Cerebellar cortex (tissue), 1 donor: ENCODE measurements around the gene CCDC73.
A peak's percentile ranks its signal among the peaks of the same experiment; 100 is the strongest.
"Not testable (repeated sequence)": the region's sequence is repeated elsewhere in the genome, so short reads cannot be mapped to it uniquely, and the experiment has no call there.

ENCODE experiments used
- DNase-seq: peaks from one replicate; pipeline ENCODE4 v3.0.0-alpha.2; 2015; ENCODE audit warnings: low spot score

CCDC73 gene

DNA sequence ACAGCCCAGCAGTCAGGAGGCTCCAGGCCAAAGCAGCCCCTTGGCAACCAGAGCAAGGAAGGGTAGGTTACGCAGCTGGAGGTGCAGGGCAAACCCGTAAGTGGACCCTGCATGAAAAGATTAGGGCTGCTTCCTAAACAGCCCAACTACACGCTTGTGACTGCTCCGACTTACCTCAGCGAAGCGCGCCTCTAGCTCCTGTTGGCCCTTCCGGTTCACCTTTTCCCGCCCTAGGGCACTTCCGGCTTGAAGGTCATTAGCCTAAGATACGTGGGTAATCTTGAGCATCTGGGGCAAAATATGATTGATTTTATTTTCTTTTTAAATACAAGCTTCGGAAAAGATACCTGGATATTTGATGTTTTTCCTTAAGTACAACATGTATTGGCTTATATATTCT lies at the start of gene CCDC73:
TSS of gene CCDC73 (minus strand) at position 224 of the 400 bp plus-strand sequence. CDS start 34,419 bp downstream, outside the sequence.
- no peak for DNase-seq

DNA sequence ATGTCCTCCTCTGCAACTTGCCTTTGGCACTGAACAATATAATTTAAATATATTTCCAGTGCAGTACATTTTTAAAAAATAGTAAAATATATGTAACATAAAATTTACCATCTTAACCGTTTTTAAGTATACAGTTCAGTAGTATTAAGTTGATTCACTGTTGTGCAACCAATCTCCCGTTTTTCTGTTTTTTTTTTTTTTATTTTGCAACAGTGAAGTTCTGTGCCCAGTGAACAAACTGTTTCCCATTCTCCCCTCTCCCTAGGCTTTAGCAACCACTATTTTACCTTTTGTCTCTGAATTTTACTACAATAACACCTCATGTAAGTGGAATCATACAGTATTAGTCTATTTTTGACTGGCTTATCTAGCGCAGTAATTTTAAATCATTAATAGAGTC lies 49.1 kb upstream of the CCDC73 start:
- no peak for DNase-seq

DNA sequence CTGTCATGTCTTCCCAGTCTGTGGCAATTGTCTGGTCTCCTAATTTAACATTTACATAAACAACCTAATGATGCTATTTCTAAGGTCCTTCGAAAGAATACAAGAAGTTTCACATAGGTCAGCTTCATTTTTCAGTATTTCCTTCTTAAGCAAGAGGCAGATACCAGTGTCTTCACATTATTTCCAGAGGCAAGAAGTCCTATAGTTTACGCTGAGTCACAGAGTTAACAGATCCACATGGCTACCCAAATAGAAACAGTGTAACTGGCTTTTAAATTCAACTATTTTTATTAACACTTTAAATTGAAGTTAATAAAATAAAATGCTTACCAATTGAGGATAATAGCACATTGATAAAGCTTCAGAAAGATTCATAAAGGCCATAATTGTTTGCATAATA lies 46.1 kb upstream of the CCDC73 start:
- DNase-seq: no peak

DNA sequence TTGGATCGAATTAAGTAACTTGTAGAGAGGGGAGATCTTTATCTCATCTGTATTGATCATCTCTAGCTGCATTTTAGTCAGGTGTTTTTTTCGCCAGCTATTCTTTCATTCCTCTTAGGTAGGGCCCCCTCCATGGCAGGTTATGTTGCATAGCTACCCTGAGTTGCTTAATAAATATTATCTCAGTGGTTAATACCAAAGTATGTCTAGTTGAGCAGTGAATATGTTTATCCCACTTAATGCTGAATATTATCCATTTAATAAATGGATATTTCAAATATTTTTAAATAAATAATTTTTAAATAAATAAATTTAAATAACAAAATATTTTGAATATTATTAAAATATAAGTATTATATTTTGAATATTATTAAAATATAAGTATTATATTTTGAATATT lies 44.8 kb upstream of the CCDC73 start:
- DNase-seq: no peak

DNA sequence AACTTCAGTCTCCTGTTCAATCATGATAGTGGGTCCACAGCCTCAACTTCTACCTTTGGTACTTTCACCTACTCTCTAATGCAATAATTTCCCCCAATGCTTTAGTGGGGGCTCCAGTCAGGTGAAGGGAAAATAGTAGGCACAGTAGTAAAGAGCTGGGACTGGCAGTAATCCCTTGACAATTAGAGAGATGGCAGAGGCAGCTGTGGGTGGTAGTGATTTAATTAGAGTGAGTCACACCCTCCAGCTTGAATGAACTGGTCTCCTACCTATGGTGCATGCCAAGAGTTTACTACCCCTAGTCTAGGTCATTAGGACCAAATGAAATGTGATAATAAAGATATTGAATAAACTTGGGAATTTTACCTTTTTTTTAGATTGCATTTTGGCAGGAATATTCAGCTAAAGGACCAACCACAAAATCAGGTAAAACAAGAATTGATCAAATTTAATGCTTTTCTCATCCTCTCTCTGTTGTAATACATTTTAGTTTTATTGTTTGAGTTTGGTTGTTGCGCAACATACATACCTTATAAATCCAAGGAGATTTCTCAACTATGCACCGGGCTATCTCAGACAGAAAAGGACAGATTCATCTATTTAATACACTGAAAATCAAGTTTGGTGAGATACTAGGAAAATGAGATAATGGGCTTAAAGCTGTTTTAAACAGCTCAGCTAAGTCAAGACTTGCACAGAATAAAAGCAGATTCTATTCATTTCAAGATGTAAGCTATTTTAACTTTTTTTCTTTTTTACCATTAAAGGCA lies 44.2 kb upstream of the CCDC73 start:
- DNase-seq: no peak

DNA sequence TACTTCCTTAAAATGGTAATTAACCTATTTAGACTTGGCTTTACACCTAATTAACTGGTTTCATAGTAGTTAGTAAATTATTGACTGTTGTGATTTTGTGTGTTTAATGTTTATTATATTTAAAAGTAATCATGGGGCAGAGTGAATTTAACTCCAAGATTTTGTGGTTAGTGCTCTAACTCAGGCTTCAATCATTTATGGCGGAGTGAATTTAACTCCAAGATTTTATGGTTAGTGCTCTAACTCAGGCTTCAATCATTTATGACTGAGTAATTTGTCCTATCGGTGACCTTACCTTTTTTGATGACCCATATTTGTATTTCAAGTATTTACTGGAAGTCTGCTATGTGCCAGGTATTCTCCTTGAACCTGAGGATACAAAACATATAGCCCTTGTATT lies 42.5 kb upstream of the CCDC73 start:
- DNase-seq: no peak

DNA sequence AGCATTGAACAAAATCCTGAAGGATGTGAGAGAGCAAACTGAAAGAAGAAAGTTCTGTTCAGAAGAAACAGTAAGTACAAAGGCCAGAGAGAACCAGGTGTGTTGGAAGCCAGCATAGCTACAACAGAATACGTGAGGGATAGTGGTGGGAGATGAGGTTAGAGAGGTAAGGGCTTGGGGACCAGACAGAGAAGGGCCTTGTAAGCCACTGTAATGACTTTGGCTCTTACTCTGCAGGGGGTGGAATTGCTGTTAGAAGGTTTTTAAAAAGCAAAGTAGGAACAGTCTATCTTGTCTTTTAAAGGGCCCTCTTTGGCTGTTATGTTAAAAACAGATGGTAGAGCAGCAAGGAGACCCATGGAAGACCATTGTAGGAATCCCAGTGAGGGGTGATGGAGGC lies 39.5 kb upstream of the CCDC73 start:
- no peak for DNase-seq

DNA sequence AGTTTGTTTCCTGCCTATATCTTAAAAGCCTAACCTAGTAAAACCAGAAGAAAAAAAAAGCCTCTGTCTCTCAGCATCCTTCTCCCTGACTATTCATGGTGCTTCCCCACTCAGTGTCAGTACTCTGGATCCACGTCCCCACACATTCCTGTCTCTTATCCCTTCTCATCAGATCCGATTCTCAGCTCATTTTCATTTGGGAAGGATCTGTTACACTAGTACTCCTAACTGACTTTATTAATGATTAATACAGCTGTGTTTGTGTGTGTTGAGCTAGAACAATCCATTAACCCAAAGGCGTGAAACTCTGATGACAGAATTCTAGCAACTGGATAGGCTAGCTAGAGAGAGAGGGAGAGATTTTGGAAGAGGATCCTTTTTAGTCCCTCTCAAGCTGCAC lies 36.8 kb upstream of the CCDC73 start:
- DNase-seq: no peak

DNA sequence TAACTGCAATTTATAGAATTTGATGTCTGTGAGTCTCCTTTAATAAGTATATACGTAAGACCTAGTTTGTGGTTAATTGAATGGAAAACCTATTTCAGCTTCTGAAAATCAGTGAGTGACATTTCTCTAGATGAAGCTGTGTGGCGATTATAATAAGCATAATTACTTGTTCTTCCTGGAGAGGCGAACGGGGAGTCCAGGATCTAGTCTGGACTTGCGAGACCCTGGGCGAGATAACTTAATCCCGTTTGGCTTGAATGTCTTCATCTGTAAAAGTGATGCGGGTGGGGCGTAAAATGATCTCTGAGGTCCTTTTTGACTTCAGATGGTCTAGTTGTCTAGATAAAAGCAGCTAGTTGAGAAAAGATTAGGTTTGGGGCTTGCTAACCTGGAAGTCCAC lies 36.3 kb upstream of the CCDC73 start:
- no peak for DNase-seq

DNA sequence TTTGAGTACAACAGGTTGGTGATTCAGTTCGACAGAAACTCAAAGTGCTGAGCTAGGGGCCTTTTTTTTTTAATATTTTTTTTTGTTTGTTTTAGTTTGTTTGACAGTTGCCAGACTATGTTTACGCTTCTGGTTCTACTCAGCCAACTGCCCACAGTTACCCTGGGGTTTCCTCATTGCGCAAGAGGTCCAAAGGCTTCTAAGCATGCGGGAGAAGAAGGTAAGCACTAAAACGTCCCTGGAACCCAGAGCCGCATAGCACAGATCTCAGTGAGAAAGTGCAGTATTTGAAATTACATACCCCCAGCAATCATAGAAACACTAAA lies 35.9 kb upstream of the CCDC73 start:
- DNase-seq: no peak

DNA sequence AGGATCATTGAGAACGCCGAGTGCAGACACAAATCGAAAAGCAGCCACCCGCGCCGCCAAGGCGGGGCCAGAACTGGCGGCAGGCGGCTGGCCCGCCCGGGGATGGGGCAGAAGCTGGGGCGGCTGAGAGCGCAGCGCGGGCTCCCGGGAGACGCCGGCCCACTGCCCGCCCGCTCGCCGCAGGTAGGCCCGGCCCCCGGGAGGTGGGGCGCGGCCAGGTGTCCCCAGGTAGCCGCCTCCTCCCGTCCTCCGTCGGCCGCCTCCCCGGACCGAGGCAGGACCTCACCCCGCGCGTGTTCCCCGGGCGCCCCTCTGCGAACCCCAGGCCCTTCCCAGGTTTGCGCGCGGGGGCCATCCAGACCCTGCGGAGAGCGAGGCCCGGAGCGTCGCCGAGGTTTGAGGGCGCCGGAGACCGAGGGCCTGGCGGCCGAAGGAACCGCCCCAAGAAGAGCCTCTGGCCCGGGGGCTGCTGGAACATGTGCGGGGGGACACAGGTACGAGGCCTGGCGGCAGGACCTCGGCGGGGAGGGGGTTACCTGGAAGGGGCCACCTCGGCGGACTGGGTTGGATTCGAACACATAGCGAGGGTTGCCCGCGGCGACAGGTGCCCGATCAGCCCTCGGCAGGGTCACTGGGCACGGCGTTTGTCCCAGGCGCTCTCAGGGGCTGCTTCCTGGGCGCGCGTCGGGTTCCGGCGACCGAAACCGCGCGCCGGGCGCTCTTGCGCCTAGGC lies 35.4 kb upstream of the CCDC73 start, which contains the start of gene PRRG4:
TSS of gene PRRG4 (plus strand) at position 248 of the 733 bp plus-strand sequence. CDS start 603 bp downstream, outside the sequence.
- no peak for DNase-seq

DNA sequence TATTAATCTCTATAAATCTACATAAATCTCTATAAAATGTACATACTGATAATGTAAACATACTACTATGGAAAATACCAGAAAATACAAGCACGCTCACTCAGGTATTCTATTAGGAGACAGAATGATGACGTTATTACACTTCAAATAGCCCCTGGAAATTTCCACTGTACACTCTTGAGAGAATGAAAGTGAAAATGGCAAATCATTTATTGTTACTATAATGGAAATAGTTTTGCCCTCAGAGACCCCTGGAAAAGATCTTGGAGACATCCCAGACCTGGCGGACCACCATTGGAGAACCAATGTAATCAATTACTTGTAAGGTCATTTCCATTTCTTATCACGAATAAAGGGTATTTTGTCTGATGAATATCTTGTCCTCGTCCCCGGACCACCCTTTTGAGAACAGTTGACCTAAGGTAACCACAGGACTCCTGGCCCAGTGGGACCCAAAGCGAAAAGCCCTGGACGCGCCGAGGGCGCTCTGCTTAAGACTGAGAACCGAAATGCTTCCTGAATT lies 34.8 kb upstream of the CCDC73 start:
- no peak for DNase-seq

DNA sequence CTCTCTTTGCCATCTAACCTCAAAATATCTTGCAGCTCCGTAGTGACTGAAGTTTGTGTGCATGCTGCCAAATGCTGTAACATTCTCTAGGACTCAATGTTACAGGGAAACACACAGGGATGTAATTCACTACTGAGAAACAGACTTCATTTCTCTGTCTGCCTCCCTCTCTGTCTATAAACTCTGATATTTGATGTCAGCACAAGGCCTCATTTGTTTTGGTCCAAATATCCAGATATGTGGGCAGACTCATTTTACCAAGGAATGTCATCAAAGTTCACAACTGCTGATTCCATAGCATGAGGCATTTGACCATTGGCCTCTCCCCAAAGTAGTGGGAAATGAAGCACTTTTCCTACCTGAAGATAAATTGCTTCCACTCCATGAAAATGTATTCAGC lies 32.8 kb upstream of the CCDC73 start:
- DNase-seq: no peak

DNA sequence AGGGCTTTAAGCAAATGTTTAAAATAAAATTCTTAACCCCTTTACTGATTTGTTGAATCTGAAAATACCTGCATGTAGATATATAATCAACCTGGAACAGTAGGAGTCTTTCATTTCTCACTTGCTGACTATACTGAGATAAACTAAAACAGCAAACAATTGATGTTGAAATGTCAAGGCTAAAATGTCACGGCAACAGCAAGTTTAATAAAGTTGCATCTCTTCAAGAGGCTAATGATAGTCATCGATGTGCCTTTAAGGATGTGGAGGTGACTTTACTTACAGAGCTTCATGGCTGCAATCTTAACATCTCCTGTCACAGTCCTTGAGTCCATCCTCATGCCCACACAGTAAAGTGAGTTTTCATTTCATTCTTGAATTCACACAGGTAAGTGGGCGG lies 31.7 kb upstream of the CCDC73 start:
- DNase-seq: no peak

DNA sequence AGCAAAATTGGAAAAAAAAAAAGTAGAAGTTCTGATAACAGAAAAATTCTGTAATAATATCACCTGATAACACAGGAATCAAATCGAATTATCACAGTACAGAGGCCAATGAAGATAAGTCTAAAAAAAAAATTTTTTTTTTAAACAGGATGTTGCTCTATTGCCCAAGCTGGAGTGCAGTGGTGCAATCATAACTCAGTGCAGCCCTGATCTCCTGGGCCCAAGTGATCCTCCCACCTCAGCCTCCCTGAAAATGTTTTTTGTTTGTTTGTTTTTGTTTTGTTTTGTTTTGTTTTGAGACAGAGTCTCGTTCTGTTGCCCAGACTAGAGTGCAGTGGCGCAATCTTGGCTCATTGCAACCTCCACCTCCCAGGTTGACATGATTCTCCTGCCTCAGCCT lies 29.2 kb upstream of the CCDC73 start:
- not testable (repeated sequence) for DNase-seq

DNA sequence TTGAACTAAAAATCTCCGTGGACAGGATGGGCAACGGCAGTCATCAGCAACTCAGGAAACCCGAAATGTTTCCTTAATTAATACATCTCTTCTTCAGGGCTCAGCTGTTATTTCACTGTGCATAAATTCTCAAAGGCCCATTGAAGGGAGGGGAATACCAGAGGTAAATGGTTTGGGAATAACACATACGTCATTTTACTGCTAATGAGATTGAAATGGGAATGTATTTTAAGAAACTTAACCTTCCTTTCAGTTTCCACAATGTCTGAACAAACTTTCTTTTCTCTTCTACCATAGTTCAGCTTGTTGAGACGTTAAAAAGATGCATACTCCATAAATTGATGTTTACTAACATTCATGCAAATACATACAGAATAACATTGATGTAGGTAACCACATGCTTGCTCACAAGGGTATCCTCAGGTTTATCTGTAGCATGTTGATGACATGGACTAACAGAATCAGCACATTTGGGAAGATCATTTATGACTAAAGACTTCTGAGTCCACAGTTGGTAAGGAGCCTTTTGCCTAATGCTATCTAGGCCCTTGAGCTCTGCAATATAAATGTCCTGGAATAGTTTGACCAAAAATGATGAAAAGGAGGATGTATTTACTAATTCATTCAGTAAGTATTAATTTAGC lies 27.6 kb upstream of the CCDC73 start:
- DNase-seq: no peak

DNA sequence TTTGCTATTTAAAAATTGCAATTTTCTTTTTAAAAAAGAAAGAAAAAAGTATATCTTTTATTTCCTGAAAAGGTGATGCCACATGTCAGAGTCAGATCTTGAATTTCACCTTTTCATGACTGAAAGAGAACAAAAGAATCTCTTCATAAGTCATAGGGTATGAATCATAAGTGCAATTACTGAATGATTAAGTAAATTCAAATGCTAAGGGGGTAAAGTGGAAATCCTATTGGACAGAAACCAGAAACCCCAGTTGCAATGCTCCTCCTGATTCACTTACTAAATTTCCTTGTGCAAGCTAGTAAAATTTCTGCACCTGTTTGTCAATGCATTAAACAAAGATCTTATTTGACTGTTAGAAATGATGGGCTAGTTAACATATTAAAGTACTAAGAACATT lies 27.1 kb upstream of the CCDC73 start:
- DNase-seq: no peak

DNA sequence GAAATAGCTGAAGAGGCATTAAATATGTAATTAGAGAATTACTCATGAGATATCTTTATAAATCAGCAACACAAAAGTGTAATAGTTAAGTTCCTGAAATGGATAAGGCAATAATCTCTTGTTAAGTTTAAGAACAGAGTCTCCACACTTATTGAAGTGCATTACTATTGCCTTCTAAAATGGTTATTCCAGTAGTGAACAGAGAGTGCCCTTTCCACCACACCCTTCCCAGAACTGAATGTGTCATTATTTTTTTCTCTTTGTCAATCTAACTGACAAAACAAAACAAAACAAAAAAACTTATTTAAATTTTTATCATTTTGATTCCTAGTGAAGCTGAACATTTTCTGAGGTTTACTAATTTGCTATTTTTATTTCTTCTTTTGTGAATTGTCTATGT lies 26.0 kb upstream of the CCDC73 start:
- DNase-seq: no peak

DNA sequence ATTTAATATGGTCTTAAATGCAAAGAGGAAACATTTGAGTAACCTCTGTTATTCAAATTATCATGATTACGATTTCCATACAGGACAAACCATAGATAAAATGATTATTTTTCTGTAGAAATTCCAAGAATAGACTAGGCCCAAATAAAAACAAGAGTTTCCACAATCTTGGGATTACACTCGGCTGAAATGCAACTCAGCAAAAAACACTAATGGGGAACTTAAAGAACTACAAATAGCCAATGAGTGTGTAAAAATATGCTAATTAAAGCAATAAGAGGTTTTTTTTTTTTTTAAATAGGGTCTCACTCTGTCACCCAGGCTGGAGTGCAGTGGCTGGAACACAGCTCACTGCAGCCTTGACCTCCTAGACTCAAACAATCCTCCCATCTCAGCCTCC lies 24.7 kb upstream of the CCDC73 start:
- no peak for DNase-seq

DNA sequence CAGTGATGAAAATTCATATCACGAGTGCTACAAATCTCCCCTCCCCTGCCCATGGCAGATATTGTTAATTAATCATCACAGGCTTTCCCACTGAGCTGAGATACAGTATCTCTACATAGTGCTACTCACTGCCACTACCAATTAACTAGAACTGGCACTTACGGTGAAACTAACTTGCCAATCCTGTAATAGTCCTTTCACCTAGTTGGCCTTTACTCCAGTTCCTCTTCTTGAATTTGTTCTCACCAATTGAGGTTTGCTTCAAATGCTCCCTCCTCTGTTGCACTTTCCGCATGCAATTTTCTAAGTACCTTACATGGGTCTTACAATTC lies 23.4 kb upstream of the CCDC73 start:
- no peak for DNase-seq

DNA sequence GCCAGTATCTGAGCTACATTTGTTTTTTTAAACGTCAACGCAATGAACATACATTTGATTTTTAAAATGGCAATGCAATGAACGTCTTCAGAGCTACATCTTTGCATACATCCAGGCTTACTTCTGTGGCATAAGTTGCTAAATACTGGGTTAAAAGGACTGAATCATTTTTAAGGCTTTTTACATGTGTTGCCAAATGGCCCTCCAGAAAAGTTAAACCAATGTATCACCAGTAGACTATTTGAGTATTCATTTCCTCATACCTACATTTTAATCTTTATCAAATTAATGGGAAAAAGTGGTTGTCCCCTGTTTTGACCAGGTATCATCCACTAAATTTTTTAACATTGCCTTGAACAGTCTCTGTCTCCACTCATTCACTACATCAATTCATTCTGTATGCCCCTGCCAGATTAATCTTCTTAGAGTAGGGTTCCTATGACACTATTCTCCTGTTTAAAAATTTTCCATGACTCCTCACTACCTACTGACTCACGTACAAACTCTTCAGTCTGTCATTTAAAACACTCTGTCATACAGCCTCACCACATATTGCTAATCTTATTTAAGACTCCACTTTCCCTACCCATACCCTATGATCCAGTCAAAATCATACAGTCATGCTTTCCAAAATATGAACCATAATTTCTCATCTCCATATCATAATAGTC lies 22.9 kb upstream of the CCDC73 start:
- DNase-seq: no peak

DNA sequence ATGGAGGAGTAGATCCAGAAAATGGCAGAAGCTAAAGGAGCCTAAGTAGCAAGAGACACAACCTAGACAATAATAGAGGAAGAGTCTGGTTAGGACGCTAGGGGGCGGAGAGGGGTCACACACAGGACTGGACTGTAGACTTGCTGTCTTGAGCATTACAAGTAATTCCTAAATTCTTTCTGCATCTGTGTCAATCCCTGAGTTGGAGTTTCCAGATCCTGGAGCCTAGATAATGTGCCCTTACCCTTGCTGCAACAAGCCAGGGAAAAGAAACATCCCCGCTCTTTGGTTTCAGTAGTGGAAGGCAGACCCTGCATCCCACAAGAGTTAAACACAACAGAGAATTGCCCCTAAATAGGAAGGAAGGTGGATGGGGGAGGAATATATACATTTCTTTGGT lies 14.9 kb upstream of the CCDC73 start:
- peak; percentile 76 for DNase-seq

DNA sequence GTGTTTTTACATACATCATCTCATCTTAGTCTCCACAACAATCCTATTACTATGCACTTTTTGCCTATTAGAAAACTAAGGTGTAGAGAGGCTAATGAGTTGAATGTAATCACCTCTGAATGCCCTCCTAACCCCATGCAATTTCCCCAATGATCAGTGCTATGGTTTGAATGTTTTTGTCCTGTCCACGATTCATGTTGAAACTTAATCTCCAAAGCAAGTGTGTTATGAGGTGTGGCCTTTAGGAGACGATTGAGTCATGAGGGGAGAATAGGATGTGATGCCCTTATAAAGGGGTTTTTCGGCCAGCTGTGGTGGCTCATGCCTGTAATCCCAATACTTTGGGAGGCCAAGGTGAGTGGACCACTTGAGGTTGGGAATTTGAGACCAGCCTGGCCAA lies 2.0 kb upstream of the CCDC73 start:
- DNase-seq: no peak
